Stimulated activated naive CD8-positive, alpha-beta T cell treated with anti-CD3 and anti-CD28 coated beads, Interleukin-15, Interleukin-2, amounts not matched to agents 100 U/mL and 50 U/mL, for 24 hours (primary cell): ENCODE results near the gene NUBP2.
"Not testable (repeated sequence)": the region's sequence is repeated elsewhere in the genome, so short reads cannot be mapped to it uniquely, and the experiment has no call there.

Source experiments
- ATAC-seq: fragments of 150-1000 bp; cut with Tn5 transposase; one replicate; pipeline ENCODE4 v1.10.0; 2021
- DNase-seq: peaks from one replicate; pipeline ENCODE4 v3.0.0; 2021

Gene NUBP2

GRCh38 chr16:1786242-1787055, 3.7 kb downstream of the NUBP2 start:
- ATAC-seq, result no peak

GRCh38 chr16:1787056-1787321, 4.2 kb downstream of the NUBP2 start:
- DNase-seq (peak; percentile 2), ATAC-seq (no peak)

More at GRCh38 chr16:1786242-1787055, 3.7 kb downstream of the NUBP2 start:
- peak; percentile 4 for DNase-seq

GRCh38 chr16:1787322-1788094, 4.7 kb downstream of the NUBP2 start:
- DNase-seq (no peak), ATAC-seq (no peak)

GRCh38 chr16:1788095-1788707, 5.4 kb downstream of the NUBP2 start:
- no peak for DNase-seq
- ATAC-seq, result no peak

GRCh38 chr16:1788708-1789100, 5.9 kb downstream of the NUBP2 start:
- ATAC-seq, result no peak

GRCh38 chr16:1789643-1790045, 6.9 kb downstream of the NUBP2 start:
- no peak for ATAC-seq
- DNase-seq, result no peak

More at GRCh38 chr16:1788708-1789100, 5.9 kb downstream of the NUBP2 start:
- no peak for DNase-seq

GRCh38 chr16:1790261-1790610, 7.5 kb downstream of the NUBP2 start:
- ATAC-seq, result no peak
- DNase-seq, result no peak

- no peak for ATAC-seq
- DNase-seq, result no peak
These were observed 8.0 kb downstream of the NUBP2 start for GRCh38 chr16:1790611-1791255.

GRCh38 chr16:1791256-1791942, 8.6 kb downstream of the NUBP2 start:
- DNase-seq (no peak), ATAC-seq (no peak)

- ATAC-seq (no peak), DNase-seq (no peak)
These were observed 9.4 kb downstream of the NUBP2 start for GRCh38 chr16:1791943-1792812.

GRCh38 chr16:1792836-1793577, 10.2 kb downstream of the NUBP2 start:
- DNase-seq (no peak), ATAC-seq (no peak)

- no peak for ATAC-seq
- no peak for DNase-seq
These were observed 10.9 kb downstream of the NUBP2 start, which contains the start of gene IGFALS for GRCh38 chr16:1793578-1794220. Gene IGFALS (minus strand): TSS chr16:1793705. CDS start chr16:1793652, 53 bp downstream.

- no peak for ATAC-seq
- DNase-seq, result no peak
These were observed 11.6 kb downstream of the NUBP2 start for GRCh38 chr16:1794221-1794871.

- DNase-seq (no peak), ATAC-seq (no peak)
These were observed 12.3 kb downstream of the NUBP2 start for GRCh38 chr16:1794908-1795666.

GRCh38 chr16:1799263-1799662, 16.5 kb downstream of the NUBP2 start:
- DNase-seq, ATAC-seq: not testable (repeated sequence)

- no peak for ATAC-seq
- no peak for DNase-seq
These were observed 17.9 kb downstream of the NUBP2 start for GRCh38 chr16:1800701-1801100.

- DNase-seq (no peak), ATAC-seq (no peak)
These were observed 24.9 kb downstream of the NUBP2 start for GRCh38 chr16:1807626-1808025.

- DNase-seq (no peak), ATAC-seq (no peak)
These were observed 25.9 kb downstream of the NUBP2 start for GRCh38 chr16:1808691-1809090.
